WTC11 (cell line): Measurements from ENCODE around the gene ITPR2. TPM values are rescaled to one million over a fixed set of nuclear protein-coding genes. Genes with fewer than 3 reads are reported as not detected.

Source experiments
- ATAC-seq: fragments of 200-7000 bp; cut with Tn5 transposase; 2 replicates; pipeline ENCODE4 v1.10.0; 2021; ENCODE audit warnings: mild to moderate bottlenecking, moderate library complexity
- CTCF ChIA-PET: fragments of 300-600 bp; sonication (Branson Sonifier 250); formaldehyde crosslinking; loops from one replicate; lab custom pipeline; 2021; ENCODE audit warnings: antibody characterized with exemption; lab: Charles Lee
- POLR2A ChIA-PET: fragments of 350-600 bp; sonication (Branson Sonifier 250); formaldehyde crosslinking; loops from one replicate; lab custom pipeline; 2021; ENCODE audit warnings: antibody characterized with exemption; lab: Charles Lee
- DNase-seq: peaks from one replicate; pipeline ENCODE4 v3.0.0; 2021; ENCODE audit warnings: low spot score
- H3K27ac Mint-ChIP-seq: 2 replicates; pipeline ENCODE4 v1.8.0; 2021; ENCODE audit warnings: mixed read lengths
- H3K27me3 Mint-ChIP-seq: 2 replicates; pipeline ENCODE4 v1.8.0; 2021; ENCODE audit warnings: low read depth, mild to moderate bottlenecking, moderate library complexity, mixed read lengths
- H3K36me3 Mint-ChIP-seq: 2 replicates; pipeline ENCODE4 v1.8.0; 2021; ENCODE audit warnings: mixed read lengths
- H3K4me1 Mint-ChIP-seq: 2 replicates; pipeline ENCODE4 v1.8.0; 2022; ENCODE audit warnings: mixed read lengths
- H3K4me3 Mint-ChIP-seq: 2 replicates; pipeline ENCODE4 v1.8.0; 2021; ENCODE audit warnings: mild to moderate bottlenecking, moderate library complexity, mixed read lengths
- H3K9me3 Mint-ChIP-seq: 2 replicates; pipeline ENCODE4 v1.8.0; 2021; ENCODE audit warnings: mixed read lengths
- ATF2 ChIP-seq: sonication (generic); formaldehyde crosslinking; IDR thresholded peaks from 2 replicates; pipeline ENCODE4 v1.8.1; 2022; ENCODE audit warnings: low read depth, missing genetic modification reagents, borderline replicate concordance
- GRHL2 ChIP-seq: fragments of 250-450 bp; sonication (Bioruptor Pico); IDR thresholded peaks from 2 replicates; pipeline ENCODE4 v1.8.0; 2022; ENCODE audit warnings: mild to moderate bottlenecking, moderate library complexity; ENCODE audit not compliant: insufficient replicate concordance, severe bottlenecking
- JUN ChIP-seq: sonication (generic); formaldehyde crosslinking; IDR thresholded peaks from 2 replicates; pipeline ENCODE4 v1.8.0; 2023; ENCODE audit warnings: mild to moderate bottlenecking, missing genetic modification reagents
- total RNA-seq: library from RNA; stranded (reverse); gene quantifications from 3 replicates; pipeline ENCODE4 v1.2.3, GENCODE V29; 2021

ITPR2 gene
- total RNA-seq, 1 experiment from 2014 or later = 50.7 TPM

- ChIA-PET CTCF (no interaction called here), POLR2A (no interaction called here)
- ATAC-seq (no peak), DNase-seq (no peak)
- H3K36me3 Mint-ChIP-seq = no peaks in the 10 kb centered on the region
- H3K9me3 Mint-ChIP-seq = no peaks in the 10 kb centered on the region
- H3K4me3 Mint-ChIP-seq = no peak overlapping the region
- H3K4me1 Mint-ChIP-seq = no peaks in the 10 kb centered on the region
- H3K27ac Mint-ChIP-seq = no peak overlapping the region
- no peaks in the 10 kb centered on the region; the same call in 1 of the 2 replicates for H3K27me3 Mint-ChIP-seq
- TF ChIP-seq JUN (CRISPR knock-in tag) = no peak
- no peak for TF ChIP-seq ATF2 (CRISPR knock-in tag)
- TF ChIP-seq GRHL2 (CRISPR knock-in tag) = no peak
These were observed 545.2 kb downstream of the ITPR2 start for GRCh38 chr12:26287671-26288381.

Other genes with a start within 250 kb of the ITPR2 start
- 52.1 to 54.0 TPM (median 52.7 TPM) in 3 replicates for gene INTS13, start 104.8 kb upstream of the ITPR2 start, total RNA-seq
- 27.7 to 28.9 TPM (median 28.4 TPM) in 3 replicates for gene FGFR1OP2, start 105.3 kb upstream of the ITPR2 start, total RNA-seq
- 75.3 to 80.9 TPM (median 75.7 TPM) in 3 replicates for gene TM7SF3, start 181.2 kb upstream of the ITPR2 start, total RNA-seq
- gene MED21, start 189.4 kb upstream of the ITPR2 start, total RNA-seq = 52.8 to 56.8 TPM (median 56.1 TPM) in 3 replicates
- gene C12orf71, start 249.4 kb upstream of the ITPR2 start, total RNA-seq = not detected in 3 replicates